ENCODE results near the gene LYAR. TPM values are rescaled to one million over a fixed set of nuclear protein-coding genes. Genes with fewer than 3 reads are reported as not detected.

The LYAR gene
- total and polyA plus RNA-seq, 2 of the 13 experiments (the other 11 are each of a cell fraction or from before 2014, with no cell fraction given), result 7.8 to 94.2 TPM

GRCh38 chr4:4327652-4328121, 37.7 kb upstream of the LYAR start (continued):
- TF ChIP-seq ELK4 (CRISPR knock-in tag; IDR thresholded peaks at IDR 0.05; ENCODE audit: borderline replicate concordance) (no peak), RFX1 (IDR thresholded peaks at IDR 0.05) (no peak), ZNF598 (CRISPR knock-in tag; IDR thresholded peaks at IDR 0.05; ENCODE audit: borderline replicate concordance) (peak; percentile 32; the same call in 1 of the 2 replicates), MBD4 (IDR thresholded peaks at IDR 0.05; ENCODE audit: borderline replicate concordance, low read length) (no peak), KDM2A (CRISPR knock-in tag; IDR thresholded peaks at IDR 0.05; ENCODE audit: borderline replicate concordance, low read depth) (peak; percentile 65; the same call in 1 of the 2 replicates), ZNF644 (CRISPR knock-in tag; IDR thresholded peaks at IDR 0.05; ENCODE audit: low read depth) (peak; percentile 54; the same call in 1 of the 2 replicates), ZBTB7A (CRISPR knock-in tag; IDR thresholded peaks at IDR 0.05) (peak; percentile 74; the same call in 1 of the 2 replicates), PAWR (CRISPR knock-in tag; IDR thresholded peaks at IDR 0.05; ENCODE audit: borderline replicate concordance) (no peak), ZNF670 (CRISPR knock-in tag; IDR thresholded peaks at IDR 0.05; ENCODE audit: borderline replicate concordance) (no peak), ZNF331 (CRISPR knock-in tag; IDR thresholded peaks at IDR 0.05) (peak; percentile 38; the same call in 1 of the 2 replicates), ZNF850 (CRISPR knock-in tag; conservative IDR thresholded peaks at IDR 0.05) (no peak), SOX5 (CRISPR knock-in tag; IDR thresholded peaks at IDR 0.05; ENCODE audit: borderline replicate concordance) (no peak), PLRG1 (conservative IDR thresholded peaks at IDR 0.05) (no peak), CREM (IDR thresholded peaks at IDR 0.05) (no peak), CREM (CRISPR knock-in tag; IDR thresholded peaks at IDR 0.05) (no peak), HMG20A (CRISPR knock-in tag; IDR thresholded peaks at IDR 0.05; ENCODE audit: borderline replicate concordance) (0 out of 2 replicates have a peak, but pooled peaks have one; percentile 16), ZNF510 (CRISPR knock-in tag; IDR thresholded peaks at IDR 0.05; ENCODE audit: low read depth) (no peak), ZNF574 (CRISPR knock-in tag; IDR thresholded peaks at IDR 0.05) (peak; percentile 53), DMAP1 (CRISPR knock-in tag; IDR thresholded peaks at IDR 0.05) (peak; percentile 44; the same call in 1 of the 2 replicates), ZNF317 (CRISPR knock-in tag; IDR thresholded peaks at IDR 0.05) (no peak), ZNF740 (CRISPR knock-in tag; IDR thresholded peaks at IDR 0.05) (no peak), SAP130 (CRISPR knock-in tag; IDR thresholded peaks at IDR 0.05; ENCODE audit: low read depth) (peak; percentile 77), ZNF614 (CRISPR knock-in tag; IDR thresholded peaks at IDR 0.05; ENCODE audit: borderline replicate concordance) (0 out of 2 replicates have a peak, but pooled peaks have one; percentile 24), ZNF552 (CRISPR knock-in tag; IDR thresholded peaks at IDR 0.05; ENCODE audit: borderline replicate concordance) (no peak), CREB1 (IDR thresholded peaks at IDR 0.05) (no peak), CREB1 (CRISPR knock-in tag; IDR thresholded peaks at IDR 0.05) (no peak), ZNF276 (CRISPR knock-in tag; IDR thresholded peaks at IDR 0.05; ENCODE audit: low read depth) (no peak), ZBTB1 (CRISPR knock-in tag; IDR thresholded peaks at IDR 0.05; ENCODE audit: borderline replicate concordance) (no peak), SAFB2 (CRISPR knock-in tag; IDR thresholded peaks at IDR 0.05; ENCODE audit: borderline replicate concordance, low read depth) (no peak)

Data from HepG2 (cell line).